HG02642 (cell line): ENCODE data around the gene RHBDL1.
A peak's percentile ranks its signal among the peaks of the same experiment; 100 is the strongest.

ENCODE experiments used
- ATAC-seq: cut with Tn5 transposase; IDR thresholded peaks from one replicate; pipeline ENCODE4 v1.9.1; 2021; ENCODE audit warnings: mild to moderate bottlenecking; ENCODE audit not compliant: unreplicated experiment, poor library complexity

The RHBDL1 gene

GRCh38 chr16:652454-653305, 22.8 kb upstream of the RHBDL1 start:
- no peak for ATAC-seq

- no peak for ATAC-seq
Measured at GRCh38 chr16:654034-654433, 21.4 kb upstream of the RHBDL1 start.

- ATAC-seq, result no peak
Measured at GRCh38 chr16:657487-657886, 18.0 kb upstream of the RHBDL1 start.

GRCh38 chr16:658679-659571, 16.5 kb upstream of the RHBDL1 start:
- ATAC-seq, result no peak

- no peak for ATAC-seq
Measured at GRCh38 chr16:659618-660017, 15.9 kb upstream of the RHBDL1 start.

- ATAC-seq, result no peak
Measured at GRCh38 chr16:660132-660458, 15.4 kb upstream of the RHBDL1 start.

- peak; percentile 47 for ATAC-seq
Measured at GRCh38 chr16:660459-661183, 14.8 kb upstream of the RHBDL1 start.

- peak; percentile 2 for ATAC-seq
Measured at GRCh38 chr16:661184-661821, 14.2 kb upstream of the RHBDL1 start.

GRCh38 chr16:662095-662494, 13.4 kb upstream of the RHBDL1 start:
- no peak for ATAC-seq

- no peak for ATAC-seq
Measured at GRCh38 chr16:662597-662996, 12.9 kb upstream of the RHBDL1 start.

GRCh38 chr16:666572-666971, 8.9 kb upstream of the RHBDL1 start:
- no peak for ATAC-seq

GRCh38 chr16:667113-667779, 8.2 kb upstream of the RHBDL1 start:
- ATAC-seq, result no peak

GRCh38 chr16:667780-668518, 7.5 kb upstream of the RHBDL1 start, which contains the start of gene RHOT2:
Gene RHOT2 (plus strand): TSS chr16:668132. CDS start chr16:668200, 68 bp downstream.
- peak; percentile 81 for ATAC-seq

- peak; percentile 8 for ATAC-seq
Measured at GRCh38 chr16:668519-669171, 6.8 kb upstream of the RHBDL1 start.

- ATAC-seq, result no peak
Measured at GRCh38 chr16:669666-670065, 5.8 kb upstream of the RHBDL1 start.

GRCh38 chr16:670485-671352, 4.8 kb upstream of the RHBDL1 start:
- ATAC-seq, result no peak

- ATAC-seq, result no peak
Measured at GRCh38 chr16:671353-672131, 3.9 kb upstream of the RHBDL1 start.
